ENCODE measurements around the gene ZNF593OS.

The ZNF593OS gene

GRCh38 chr1:26130695-26131094, 40.9 kb downstream of the ZNF593OS start:
- no peak for DNase-seq (ENCODE audit: low spot score)
- Histone ChIP-seq H3K36me3 (ENCODE audit: low read depth) (no peaks in the 10 kb centered on the region), H3K27me3 (ENCODE audit: insufficient read depth, poor library complexity, severe bottlenecking) (no peaks in the 10 kb centered on the region), H3K9me3 (ENCODE audit: severe bottlenecking) (peaks cover 4% of the 10 kb centered on the region), H3K4me3 (ENCODE audit: severe bottlenecking) (no peak overlapping the region), H3K4me1 (ENCODE audit: insufficient read depth, poor library complexity, severe bottlenecking) (peaks cover 13% of the 10 kb centered on the region), H3K27ac (ENCODE audit: poor library complexity, severe bottlenecking) (no peak overlapping the region)
- no peak for TF ChIP-seq CTCF (IDR thresholded peaks at IDR 0.05; ENCODE audit: poor library complexity, severe bottlenecking)
- no peak for ATAC-seq (ENCODE audit: low read depth)

GRCh38 chr1:26129778-26130177, 41.9 kb downstream of the ZNF593OS start:
- Histone ChIP-seq H3K27me3 (ENCODE audit: insufficient read depth, poor library complexity, severe bottlenecking) (no peaks in the 10 kb centered on the region), H3K27ac (ENCODE audit: poor library complexity, severe bottlenecking) (no peak overlapping the region), H3K4me3 (ENCODE audit: severe bottlenecking) (no peak overlapping the region), H3K36me3 (ENCODE audit: low read depth) (no peaks in the 10 kb centered on the region), H3K4me1 (ENCODE audit: insufficient read depth, poor library complexity, severe bottlenecking) (peaks cover 16% of the 10 kb centered on the region), H3K9me3 (ENCODE audit: severe bottlenecking) (no peaks in the 10 kb centered on the region)
- TF ChIP-seq CTCF (IDR thresholded peaks at IDR 0.05; ENCODE audit: poor library complexity, severe bottlenecking): no peak
- ATAC-seq (ENCODE audit: low read depth): no peak
- no peak for DNase-seq (ENCODE audit: low spot score)

DNA sequence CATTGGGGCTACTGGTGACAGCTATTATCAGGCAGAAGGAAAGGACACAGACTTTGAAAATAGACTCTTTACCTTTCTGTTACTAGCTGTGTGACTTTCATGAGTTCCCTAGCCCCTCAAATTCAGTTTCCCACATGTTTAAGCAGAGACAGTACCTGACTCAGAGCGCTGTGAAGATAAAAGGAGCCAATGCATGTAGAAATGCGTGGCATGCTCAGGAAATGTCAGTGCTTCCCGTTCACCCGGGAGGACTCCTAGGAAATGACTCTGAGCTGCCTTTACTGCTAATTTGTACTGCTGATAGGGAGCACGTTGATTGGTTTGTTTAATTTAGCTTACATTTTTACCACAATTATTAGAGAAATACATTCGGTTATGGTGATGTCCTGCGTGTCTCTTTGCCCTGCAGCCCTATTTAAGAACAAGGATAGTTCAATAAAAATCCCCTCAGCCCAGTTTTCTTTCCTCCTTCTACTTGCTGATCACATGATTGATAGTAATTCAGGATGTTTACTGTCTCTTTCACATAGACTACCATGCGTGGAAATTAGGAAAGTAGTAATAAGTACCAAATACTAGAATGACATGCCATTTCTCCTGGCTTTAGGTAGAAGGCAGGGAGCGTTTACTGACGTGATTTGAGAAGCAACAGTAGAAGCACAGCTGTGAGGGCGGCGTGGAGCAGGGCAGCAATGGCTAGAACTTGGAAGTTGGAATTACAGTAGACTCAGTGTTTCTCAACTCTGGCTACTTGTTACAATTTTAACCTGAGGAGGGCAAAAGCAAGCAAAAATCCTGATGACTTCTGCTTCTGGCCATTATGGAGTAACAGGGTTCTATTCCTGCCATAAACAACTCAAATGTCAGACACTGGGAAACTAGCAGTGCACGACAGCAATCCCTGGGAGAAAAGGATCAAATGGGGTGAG, 44.1 kb downstream of the ZNF593OS start:
- Histone ChIP-seq H3K4me1 (ENCODE audit: insufficient read depth, poor library complexity, severe bottlenecking) (peaks cover 37% of the 10 kb centered on the region), H3K9me3 (ENCODE audit: severe bottlenecking) (no peaks in the 10 kb centered on the region), H3K4me3 (ENCODE audit: severe bottlenecking) (no peak overlapping the region), H3K27me3 (ENCODE audit: insufficient read depth, poor library complexity, severe bottlenecking) (no peaks in the 10 kb centered on the region), H3K36me3 (ENCODE audit: low read depth) (peaks cover 5% of the 10 kb centered on the region; the same call in 1 of the 2 replicates), H3K27ac (ENCODE audit: poor library complexity, severe bottlenecking) (peak overlapping the region; percentile 35)
- ATAC-seq (ENCODE audit: low read depth) (no peak), DNase-seq (ENCODE audit: low spot score) (no peak)
- no peak for TF ChIP-seq CTCF (IDR thresholded peaks at IDR 0.05; ENCODE audit: poor library complexity, severe bottlenecking)

GRCh38 chr1:26126321-26127084, 45.1 kb downstream of the ZNF593OS start:
- H3K4me3 ChIP-seq (ENCODE audit: severe bottlenecking): no peak overlapping the region
- peaks cover 5% of the 10 kb centered on the region; the same call in 1 of the 2 replicates for H3K36me3 ChIP-seq (ENCODE audit: low read depth)
- no peak for TF ChIP-seq CTCF (IDR thresholded peaks at IDR 0.05; ENCODE audit: poor library complexity, severe bottlenecking)
- no peaks in the 10 kb centered on the region for H3K9me3 ChIP-seq (ENCODE audit: severe bottlenecking)
- peak; percentile 57 for ATAC-seq (ENCODE audit: low read depth)
- no peaks in the 10 kb centered on the region for H3K27me3 ChIP-seq (ENCODE audit: insufficient read depth, poor library complexity, severe bottlenecking)
- H3K27ac ChIP-seq (ENCODE audit: poor library complexity, severe bottlenecking): peak overlapping the region; percentile 35
- peaks cover 37% of the 10 kb centered on the region for H3K4me1 ChIP-seq (ENCODE audit: insufficient read depth, poor library complexity, severe bottlenecking)
- DNase-seq (ENCODE audit: low spot score): no peak

All from RWPE2 (cell line).